ELF-1 (cell line): Measurements from ENCODE around the gene ANKRD24.
A peak's percentile ranks its signal among the peaks of the same experiment; 100 is the strongest.
"Not testable (repeated sequence)": the region's sequence is repeated elsewhere in the genome, so short reads cannot be mapped to it uniquely, and the experiment has no call there.

Experiments
- DNase-seq: peaks from one replicate; pipeline ENCODE4 v3.0.0-alpha.2; 2016; ENCODE audit warnings: low read depth, low spot score

The ANKRD24 gene

GRCh38 chr19:4197625-4198466 lies 15.4 kb downstream of the ANKRD24 start:
- DNase-seq = no peak

- no peak for DNase-seq
These were observed 16.1 kb downstream of the ANKRD24 start for GRCh38 chr19:4198467-4199126.

- peak; percentile 40 for DNase-seq
These were observed 17.3 kb downstream of the ANKRD24 start for GRCh38 chr19:4199699-4200293.

- no peak for DNase-seq
These were observed 18.6 kb downstream of the ANKRD24 start for GRCh38 chr19:4200940-4201542.

GRCh38 chr19:4201798-4202197 lies 19.3 kb downstream of the ANKRD24 start:
- no peak for DNase-seq

GRCh38 chr19:4206818-4207484 lies 24.5 kb downstream of the ANKRD24 start:
- peak; percentile 40 for DNase-seq

- DNase-seq = peak; percentile 85
These were observed 26.1 kb downstream of the ANKRD24 start for GRCh38 chr19:4208385-4209094.

- peak; percentile 39 for DNase-seq
These were observed 27.8 kb downstream of the ANKRD24 start for GRCh38 chr19:4210166-4210731.

GRCh38 chr19:4213116-4213515 lies 30.6 kb downstream of the ANKRD24 start:
- no peak for DNase-seq

GRCh38 chr19:4215807-4216206 lies 33.3 kb downstream of the ANKRD24 start:
- DNase-seq = no peak

GRCh38 chr19:4216846-4217245 lies 34.4 kb downstream of the ANKRD24 start:
- no peak for DNase-seq

GRCh38 chr19:4217429-4218264 lies 35.2 kb downstream of the ANKRD24 start:
- DNase-seq = no peak

- not testable (repeated sequence) for DNase-seq
These were observed 36.0 kb downstream of the ANKRD24 start for GRCh38 chr19:4218523-4218922.

GRCh38 chr19:4220188-4220587 lies 37.7 kb downstream of the ANKRD24 start:
- no peak for DNase-seq

- DNase-seq = no peak
These were observed 42.0 kb downstream of the ANKRD24 start for GRCh38 chr19:4224470-4224869.

GRCh38 chr19:4225885-4226284 lies 43.4 kb downstream of the ANKRD24 start:
- DNase-seq = no peak

GRCh38 chr19:4227771-4228170 lies 45.3 kb downstream of the ANKRD24 start:
- no peak for DNase-seq

- no peak for DNase-seq
These were observed 46.3 kb downstream of the ANKRD24 start for GRCh38 chr19:4228765-4229178.

GRCh38 chr19:4229179-4229931 lies 46.9 kb downstream of the ANKRD24 start, which contains the start of gene EBI3:
Gene EBI3 (plus strand): TSS chr19:4229523. CDS start chr19:4229551, 28 bp downstream.
- peak; percentile 30 for DNase-seq
